H9 (cell line): ENCODE results near the gene POLD3. TPM values are rescaled to one million over a fixed set of nuclear protein-coding genes. Genes with fewer than 3 reads are reported as not detected.

Source experiments
- DNase-seq: peaks from one replicate; pipeline ENCODE4 v3.0.0-alpha.2; 2017
- H2AFZ ChIP-seq: one replicate; pipeline ENCODE4 v1.6.1; 2013; ENCODE audit warnings: mild to moderate bottlenecking, low read length, control low read depth, moderate library complexity
- H2AK5ac ChIP-seq: 2 replicates; pipeline ENCODE4 v1.6.1; 2013; ENCODE audit warnings: low read length, control low read depth, mixed read lengths; ENCODE audit not compliant: insufficient read length
- H2BK120ac ChIP-seq: one replicate; pipeline ENCODE4 v1.6.1; 2013; ENCODE audit warnings: low read depth, mild to moderate bottlenecking, low read length, control low read depth, inconsistent platforms; ENCODE audit not compliant: poor library complexity, severe bottlenecking
- H2BK12ac ChIP-seq: 2 replicates; pipeline ENCODE4 v1.6.1; 2013; ENCODE audit warnings: low read length, control low read depth, mixed read lengths, low read depth; ENCODE audit not compliant: insufficient read length
- H2BK15ac ChIP-seq: 2 replicates; pipeline ENCODE4 v1.6.1; 2013; ENCODE audit warnings: low read depth, low read length, control low read depth
- H2BK20ac ChIP-seq: one replicate; pipeline ENCODE4 v1.6.1; 2013; ENCODE audit warnings: low read depth, mild to moderate bottlenecking, low read length, control low read depth, inconsistent platforms; ENCODE audit not compliant: poor library complexity, severe bottlenecking
- H2BK5ac ChIP-seq: 2 replicates; pipeline ENCODE4 v1.6.1; 2013; ENCODE audit warnings: low read length, control low read depth, mixed read lengths; ENCODE audit not compliant: insufficient read length
- H3K14ac ChIP-seq: 2 replicates; pipeline ENCODE4 v1.6.1; 2013; ENCODE audit warnings: low read length, control low read depth; ENCODE audit not compliant: insufficient read depth
- H3K18ac ChIP-seq: 2 replicates; pipeline ENCODE4 v1.6.1; 2013; ENCODE audit warnings: low read depth, mild to moderate bottlenecking, mixed read lengths, low read length, control low read depth; ENCODE audit not compliant: insufficient read length
- H3K23ac ChIP-seq: 2 replicates; pipeline ENCODE4 v1.6.1; 2013; ENCODE audit warnings: low read length, control low read depth, mixed read lengths, low read depth; ENCODE audit not compliant: insufficient read length
- H3K23me2 ChIP-seq: 2 replicates; pipeline ENCODE4 v1.6.1; 2013; ENCODE audit warnings: low read depth, mild to moderate bottlenecking, mixed read lengths, low read length, control low read depth; ENCODE audit not compliant: insufficient read length, poor library complexity, severe bottlenecking
- H3K27ac ChIP-seq: 2 replicates; pipeline ENCODE4 v1.5.1; 2013; ENCODE audit warnings: low read length, control low read depth, mixed read lengths, low read depth; ENCODE audit not compliant: insufficient read length
- H3K27me3 ChIP-seq: 2 replicates; pipeline ENCODE4 v1.6.1; 2013; ENCODE audit warnings: low read length, control low read depth, inconsistent platforms; ENCODE audit not compliant: insufficient read depth
- H3K4ac ChIP-seq: 2 replicates; pipeline ENCODE4 v1.6.1; 2013; ENCODE audit warnings: low read depth, mild to moderate bottlenecking, control low read depth, inconsistent platforms, low read length, moderate library complexity
- H3K4me1 ChIP-seq: 2 replicates; pipeline ENCODE4 v1.6.1; 2013; ENCODE audit warnings: low read length, control low read depth, inconsistent platforms; ENCODE audit not compliant: insufficient read depth
- H3K4me2 ChIP-seq: 2 replicates; pipeline ENCODE4 v1.6.1; 2013; ENCODE audit warnings: low read length, control low read depth, mixed read lengths; ENCODE audit not compliant: insufficient read length, insufficient read depth
- H3K56ac ChIP-seq: 2 replicates; pipeline ENCODE4 v1.6.1; 2013; ENCODE audit warnings: low read depth, mild to moderate bottlenecking, mixed read lengths, low read length, control low read depth; ENCODE audit not compliant: insufficient read length
- H3K79me1 ChIP-seq: 2 replicates; pipeline ENCODE4 v1.6.1; 2013; ENCODE audit warnings: low read depth, mild to moderate bottlenecking, moderate library complexity, low read length, control low read depth, inconsistent platforms; ENCODE audit not compliant: insufficient read depth, poor library complexity, severe bottlenecking
- H3K79me2 ChIP-seq: 2 replicates; pipeline ENCODE4 v1.6.1; 2013; ENCODE audit warnings: low read length, control low read depth, inconsistent platforms; ENCODE audit not compliant: insufficient read depth
- H3K9ac ChIP-seq: 2 replicates; pipeline ENCODE4 v1.6.1; 2013; ENCODE audit warnings: low read length, control low read depth, mixed read lengths; ENCODE audit not compliant: insufficient read length; ENCODE audit errors: extremely low read depth
- H3K9me3 ChIP-seq: one replicate; pipeline ENCODE4 v1.6.1; 2013; ENCODE audit warnings: low read depth, low read length, inconsistent platforms; ENCODE audit not compliant: control insufficient read depth
- H3T11ph ChIP-seq: one replicate; pipeline ENCODE4 v1.6.1; 2013; ENCODE audit warnings: mild to moderate bottlenecking, low read length, control low read depth, inconsistent platforms
- H4K20me1 ChIP-seq: one replicate; pipeline ENCODE4 v1.6.1; 2013; ENCODE audit not compliant: control insufficient read depth, insufficient read length, insufficient read depth
- H4K5ac ChIP-seq: 2 replicates; pipeline ENCODE4 v1.6.1; 2013; ENCODE audit warnings: low read depth, mild to moderate bottlenecking, mixed read lengths, low read length, control low read depth; ENCODE audit not compliant: insufficient read length
- H4K8ac ChIP-seq: replicated peaks from 2 replicates; pipeline ENCODE4 v1.6.1; 2013; ENCODE audit warnings: low read length, control low read depth, mixed read lengths, low read depth; ENCODE audit not compliant: insufficient read length
- H4K91ac ChIP-seq: 2 replicates; pipeline ENCODE4 v1.6.1; 2013; ENCODE audit warnings: low read depth, mild to moderate bottlenecking, moderate library complexity, mixed read lengths, low read length, control low read depth; ENCODE audit not compliant: insufficient read length
- H3K27ac Mint-ChIP-seq, 3 experiments: 2 replicates in 2 of 3; 3 replicates in 1 of 3; pipeline ENCODE4 v1.8.0; 2020 to 2021; ENCODE audit warnings: mixed read lengths in 3 of 3, mild to moderate bottlenecking in 1 of 3, moderate library complexity in 1 of 3
- H3K27me3 Mint-ChIP-seq: 2 replicates; pipeline ENCODE4 v1.8.0; 2021; ENCODE audit warnings: low read depth, mild to moderate bottlenecking, moderate library complexity, mixed read lengths
- H3K36me3 Mint-ChIP-seq, 3 experiments: 2 replicates in 2 of 3; 3 replicates in 1 of 3; pipeline ENCODE4 v1.8.0; 2020 to 2021; ENCODE audit warnings: low read depth in 3 of 3, mixed read lengths in 3 of 3; ENCODE audit not compliant: insufficient read depth in 1 of 3
- H3K4me1 Mint-ChIP-seq, 2 experiments: 2 replicates each; pipeline ENCODE4 v1.8.0; 2020; ENCODE audit warnings: mixed read lengths in 2 of 2
- H3K4me3 Mint-ChIP-seq, 2 experiments: 2 replicates in 1 of 2; 3 replicates in 1 of 2; pipeline ENCODE4 v1.8.0; 2020 to 2021; ENCODE audit warnings: mild to moderate bottlenecking in 2 of 2, mixed read lengths in 2 of 2, moderate library complexity in 1 of 2
- H3K9me3 Mint-ChIP-seq, 2 experiments: 2 replicates in 1 of 2; 3 replicates in 1 of 2; pipeline ENCODE4 v1.8.0; 2020; ENCODE audit warnings: mild to moderate bottlenecking in 2 of 2, mixed read lengths in 2 of 2, moderate library complexity in 1 of 2
- CTCF ChIP-seq: fragments of 200-600 bp; sonication (generic); conservative IDR thresholded peaks from 3 replicates; pipeline ENCODE4 v1.8.0; 2021; ENCODE audit warnings: antibody characterized with exemption, mild to moderate bottlenecking
- WGBS: extraction: QIAGEN DNeasy Blood & Tissue Kit; methylation state at CpG from one replicate; pipeline ENCODE4 v1.1.7; 2013; ENCODE audit warnings: missing lambda C conversion rate, low lambda C conversion rate, mixed read lengths; ENCODE audit not compliant: insufficient read length; ENCODE audit errors: extremely low coverage; 5-methylcytosine and 5-hydroxymethylcytosine counted together
- total RNA-seq: library from RNA; stranded (reverse); gene quantifications from 2 replicates; pipeline ENCODE4 v1.2.1, GENCODE V29; 2021

Gene POLD3
- total RNA-seq, 1 experiment from 2014 or later: 34.1 TPM

GRCh38 chr11:74634537-74634936 lies 42.2 kb downstream of the POLD3 start:
- H3K27ac ChIP-seq: no peak overlapping the region
- H3K27me3 ChIP-seq: no peaks in the 10 kb centered on the region
- no CpG with 5 or more reads among the region's 4 CpGs for WGBS

More at GRCh38 chr11:74634537-74634936, 42.2 kb downstream of the POLD3 start:
- no peak overlapping the region for H3K4ac ChIP-seq
- H2BK12ac ChIP-seq: no peak overlapping the region
- no peak overlapping the region for H2BK5ac ChIP-seq
- DNase-seq: no peak
- H3K79me1 ChIP-seq: no peaks in the 10 kb centered on the region
- no peak overlapping the region for H2AK5ac ChIP-seq
- no peak overlapping the region for H4K91ac ChIP-seq
- H3K79me2 ChIP-seq: no peaks in the 10 kb centered on the region
- H3K4me3 Mint-ChIP-seq: no peak overlapping the region
- no peak overlapping the region for H3K23ac ChIP-seq
- no peak overlapping the region for H3K18ac ChIP-seq
- H3K27ac Mint-ChIP-seq: no peak overlapping the region
- peak; percentile 39; the same call in 2 of the 3 replicates for TF ChIP-seq CTCF
- no peaks in the 10 kb centered on the region for H4K20me1 ChIP-seq
- H3T11ph ChIP-seq: no peak overlapping the region
- H2BK120ac ChIP-seq: no peak overlapping the region
- H3K23me2 ChIP-seq: no peaks in the 10 kb centered on the region
- no peak overlapping the region for H2BK15ac ChIP-seq
- peaks cover 2 to 44% (median 22%) of the 10 kb centered on the region in 3 experiments; a peak in 6 of 7 replicates for H3K36me3 Mint-ChIP-seq
- no peaks in the 10 kb centered on the region for H3K9me3 Mint-ChIP-seq
- no peak overlapping the region for H3K56ac ChIP-seq
- H3K4me1 Mint-ChIP-seq: no peaks in the 10 kb centered on the region
- no peak overlapping the region for H2BK20ac ChIP-seq
- H3K9ac ChIP-seq: no peak overlapping the region
- no peak overlapping the region for H3K14ac ChIP-seq
- H3K4me1 ChIP-seq: no peaks in the 10 kb centered on the region
- no peak overlapping the region for H3K4me2 ChIP-seq
- no peak overlapping the region for H4K5ac ChIP-seq
- H2AFZ ChIP-seq: no peak overlapping the region
- H3K9me3 ChIP-seq: no peaks in the 10 kb centered on the region
- H3K27me3 Mint-ChIP-seq: no peaks in the 10 kb centered on the region
- H4K8ac ChIP-seq: no peak overlapping the region
